Esophagus muscularis mucosa (tissue), 3 donors: ENCODE data around the gene GRIK3.

ENCODE experiments used
- CTCF ChIP-seq, 3 experiments: fragments of 200-600 bp in 2 of 3; fragments of 450-650 bp in 1 of 3; sonication (generic) in 2 of 3; IDR thresholded peaks; one replicate each; pipeline ENCODE4 v1.5.1; 2017 to 2019; ENCODE audit warnings: antibody characterized with exemption in 3 of 3, mild to moderate bottlenecking in 2 of 3, moderate library complexity in 1 of 3
- POLR2A ChIP-seq: fragments of 450-650 bp; IDR thresholded peaks from one replicate; pipeline ENCODE4 v1.6.1; 2017; ENCODE audit warnings: antibody characterized with exemption, moderate library complexity, mild to moderate bottlenecking, low read depth

GRCh38 chr1:36950604-36951291, 83.6 kb downstream of the GRIK3 start:
- TF ChIP-seq CTCF (IDR thresholded peaks at IDR 0.05) (no peak), POLR2A (no peak)
